ENCODE measurements around the gene BID. TPM values are rescaled to one million over a fixed set of nuclear protein-coding genes. Genes with fewer than 3 reads are reported as not detected.

BID gene
- total RNA-seq, 1 experiment from 2014 or later = 66.7 TPM

GRCh38 chr22:17807578-17808410, 33.5 kb upstream of the BID start:
- CTCF ChIA-PET = no interaction called here
- intact Hi-C loops (cut with micrococcal nuclease; ENCODE audit: unreplicated experiment) (no loop called here), in situ Hi-C loops (cut with HindIII; ENCODE audit: low pct_unique_long_range_greater_than_20kb, low sequenced_read_pairs) (no loop called here)
- POLR2A ChIA-PET = no interaction called here
- Histone ChIP-seq H3K9me3 (ENCODE audit: control insufficient read depth, insufficient read depth, low read depth, low read length) (no peaks in the 10 kb centered on the region), H3K27me3 (ENCODE audit: control insufficient read depth, insufficient read depth, low read length) (no peaks in the 10 kb centered on the region), H3K4me1 (ENCODE audit: control insufficient read depth, insufficient read depth, low read length) (no peaks in the 10 kb centered on the region), H3K4me3 (ENCODE audit: low read depth in 2 of 2, low read length in 2 of 2) (no peak overlapping the region), H3K36me3 (ENCODE audit: control insufficient read depth, insufficient read depth, low read length) (no peaks in the 10 kb centered on the region; the same call in 1 of the 2 replicates), H3K27ac (ENCODE audit: low read length) (no peak overlapping the region)
- no peak for DNase-seq (ENCODE audit: low read depth, low spot score)
- no peak for TF ChIP-seq POLR2AphosphoS5 (IDR thresholded peaks at IDR 0.05; ENCODE audit: low read depth, low read length)
- no peak for TF ChIP-seq TCF7L2 (IDR thresholded peaks at IDR 0.05; ENCODE audit: low read depth, low read length)
- no peak for TF ChIP-seq SIN3A (IDR thresholded peaks at IDR 0.05; ENCODE audit: borderline replicate concordance, insufficient read depth, low read depth, low read length)
- no peak for TF ChIP-seq REST (IDR thresholded peaks at IDR 0.05; ENCODE audit: insufficient read depth in 1 of 2, low read depth in 2 of 2, low read length in 1 of 2)
- no peak for TF ChIP-seq CTCF (IDR thresholded peaks at IDR 0.05)
- no peak for ATAC-seq
- BruUV-seq (replicated peaks) = no TSS peak

- BruUV-seq (replicated peaks) = no TSS peak
- Histone ChIP-seq H3K27me3 (ENCODE audit: control insufficient read depth, insufficient read depth, low read length) (no peaks in the 10 kb centered on the region), H3K27ac (ENCODE audit: low read length) (no peak overlapping the region), H3K36me3 (ENCODE audit: control insufficient read depth, insufficient read depth, low read length) (no peaks in the 10 kb centered on the region; the same call in 1 of the 2 replicates), H3K4me3 (ENCODE audit: low read depth in 2 of 2, low read length in 2 of 2) (no peak overlapping the region), H3K9me3 (ENCODE audit: control insufficient read depth, insufficient read depth, low read depth, low read length) (no peaks in the 10 kb centered on the region), H3K4me1 (ENCODE audit: control insufficient read depth, insufficient read depth, low read length) (no peaks in the 10 kb centered on the region)
- intact Hi-C loops (cut with micrococcal nuclease; ENCODE audit: unreplicated experiment) = no loop called here
- TF ChIP-seq CTCF (IDR thresholded peaks at IDR 0.05) = no peak
- TF ChIP-seq REST (IDR thresholded peaks at IDR 0.05; ENCODE audit: insufficient read depth in 1 of 2, low read depth in 2 of 2, low read length in 1 of 2) = no peak
- TF ChIP-seq POLR2AphosphoS5 (IDR thresholded peaks at IDR 0.05; ENCODE audit: low read depth, low read length) = no peak
- no peak for TF ChIP-seq TCF7L2 (IDR thresholded peaks at IDR 0.05; ENCODE audit: low read depth, low read length)
- TF ChIP-seq SIN3A (IDR thresholded peaks at IDR 0.05; ENCODE audit: borderline replicate concordance, insufficient read depth, low read depth, low read length) = no peak
- ATAC-seq = no peak
- POLR2A ChIA-PET = no interaction called here
- CTCF ChIA-PET = no interaction called here
- DNase-seq (ENCODE audit: low read depth, low spot score) = no peak
- in situ Hi-C loops (cut with HindIII; ENCODE audit: low pct_unique_long_range_greater_than_20kb, low sequenced_read_pairs) = no loop called here
Measured at GRCh38 chr22:17807086-17807485, 32.8 kb upstream of the BID start.
